Stimulated activated CD4-positive, alpha-beta T cell treated with anti-CD3 and anti-CD28 coated beads, Interleukin-12 subunit alpha, Interleukin-12 subunit beta, amount 100 ng/mL, for 24 hours (primary cell): ENCODE results near the gene KDM2B.

Experiments
- DNase-seq, 2 experiments: peaks; one replicate each; pipeline ENCODE4 v3.0.0-alpha.2; 2020; ENCODE audit warnings: low read depth in 2 of 2

Gene KDM2B

GRCh38 chr12:121530600-121531355 lies 50.0 kb downstream of the KDM2B start:
- peak; percentile 32 to 49 for DNase-seq

GRCh38 chr12:121529184-121529583 lies 51.6 kb downstream of the KDM2B start:
- DNase-seq = no peak

- DNase-seq = no peak
These were observed 55.4 kb downstream of the KDM2B start for GRCh38 chr12:121525411-121525810.

- DNase-seq = no peak
These were observed 56.5 kb downstream of the KDM2B start for GRCh38 chr12:121524196-121524916.

- no peak for DNase-seq
These were observed 57.1 kb downstream of the KDM2B start for GRCh38 chr12:121523741-121524140.

- no peak for DNase-seq
These were observed 57.9 kb downstream of the KDM2B start for GRCh38 chr12:121522971-121523370.

GRCh38 chr12:121520586-121521086 lies 60.2 kb downstream of the KDM2B start:
- no peak for DNase-seq

- no peak for DNase-seq
These were observed 60.7 kb downstream of the KDM2B start for GRCh38 chr12:121520119-121520518.

GRCh38 chr12:121519227-121519626 lies 61.6 kb downstream of the KDM2B start:
- DNase-seq = no peak

GRCh38 chr12:121518656-121519055 lies 62.2 kb downstream of the KDM2B start:
- DNase-seq = no peak

- no peak for DNase-seq
These were observed 64.3 kb downstream of the KDM2B start for GRCh38 chr12:121516437-121517011.

GRCh38 chr12:121515615-121516014 lies 65.2 kb downstream of the KDM2B start:
- DNase-seq = no peak

GRCh38 chr12:121514184-121514742 lies 66.6 kb downstream of the KDM2B start:
- no peak for DNase-seq

- DNase-seq = no peak
These were observed 67.2 kb downstream of the KDM2B start for GRCh38 chr12:121513464-121514183.

- DNase-seq = no peak
These were observed 68.3 kb downstream of the KDM2B start for GRCh38 chr12:121512561-121512960.

- DNase-seq = no peak
These were observed 68.9 kb downstream of the KDM2B start for GRCh38 chr12:121511916-121512315.

GRCh38 chr12:121509339-121509738 lies 71.5 kb downstream of the KDM2B start:
- no peak for DNase-seq

GRCh38 chr12:121508533-121508932 lies 72.3 kb downstream of the KDM2B start:
- no peak for DNase-seq

- no peak for DNase-seq
These were observed 72.8 kb downstream of the KDM2B start for GRCh38 chr12:121507984-121508383.

GRCh38 chr12:121507245-121507644 lies 73.6 kb downstream of the KDM2B start:
- DNase-seq = no peak

GRCh38 chr12:121505513-121505912 lies 75.3 kb downstream of the KDM2B start:
- no peak for DNase-seq

- DNase-seq = no peak
These were observed 76.3 kb downstream of the KDM2B start for GRCh38 chr12:121504505-121504904.
